ENCODE data around the gene RIIAD1.

The RIIAD1 gene

GRCh38 chr1:151706464-151707415 lies 14.6 kb upstream of the RIIAD1 start:
- H3K27me3 ChIP-seq (ENCODE audit: insufficient read depth, low read depth): peaks cover 33% of the 10 kb centered on the region
- TF ChIP-seq CTCF (conservative IDR thresholded peaks at IDR 0.05; ENCODE audit: low read depth, low read length): no peak
- H3K4me3 ChIP-seq (IDR thresholded peaks at IDR 0.05; ENCODE audit: insufficient read depth, low read depth, low read length): no peak overlapping the region
- H3K36me3 ChIP-seq (ENCODE audit: insufficient read depth): no peaks in the 10 kb centered on the region
- no peak overlapping the region for H3K27ac ChIP-seq
- H3K79me2 ChIP-seq (ENCODE audit: insufficient read depth, low read depth): no peaks in the 10 kb centered on the region
- H3K9ac ChIP-seq: no peak overlapping the region
- H2AFZ ChIP-seq (ENCODE audit: low read depth): no peak overlapping the region
- no peaks in the 10 kb centered on the region for H4K20me1 ChIP-seq (ENCODE audit: insufficient read depth)
- no peaks in the 10 kb centered on the region for H3K4me1 ChIP-seq (ENCODE audit: low read depth, poor library complexity, severe bottlenecking)
- H3K4me2 ChIP-seq: no peak overlapping the region

- H3K4me2 ChIP-seq: no peak overlapping the region
- no peak overlapping the region for H3K27ac ChIP-seq
- H2AFZ ChIP-seq (ENCODE audit: low read depth): no peak overlapping the region
- H4K20me1 ChIP-seq (ENCODE audit: insufficient read depth): no peaks in the 10 kb centered on the region
- H3K4me3 ChIP-seq (IDR thresholded peaks at IDR 0.05; ENCODE audit: insufficient read depth, low read depth, low read length): no peak overlapping the region
- no peak overlapping the region for H3K9ac ChIP-seq
- H3K27me3 ChIP-seq (ENCODE audit: insufficient read depth, low read depth): peaks cover 42% of the 10 kb centered on the region
- H3K36me3 ChIP-seq (ENCODE audit: insufficient read depth): no peaks in the 10 kb centered on the region
- H3K4me1 ChIP-seq (ENCODE audit: low read depth, poor library complexity, severe bottlenecking): no peaks in the 10 kb centered on the region
- no peak for TF ChIP-seq CTCF (conservative IDR thresholded peaks at IDR 0.05; ENCODE audit: low read depth, low read length)
- H3K79me2 ChIP-seq (ENCODE audit: insufficient read depth, low read depth): no peaks in the 10 kb centered on the region
These were observed 13.7 kb upstream of the RIIAD1 start for GRCh38 chr1:151707541-151708065.

GRCh38 chr1:151708891-151709290 lies 12.4 kb upstream of the RIIAD1 start:
- no peak for TF ChIP-seq CTCF (conservative IDR thresholded peaks at IDR 0.05; ENCODE audit: low read depth, low read length)
- H3K79me2 ChIP-seq (ENCODE audit: insufficient read depth, low read depth): no peaks in the 10 kb centered on the region
- no peaks in the 10 kb centered on the region for H3K36me3 ChIP-seq (ENCODE audit: insufficient read depth)
- H3K27ac ChIP-seq: no peak overlapping the region
- no peak overlapping the region for H3K9ac ChIP-seq
- no peaks in the 10 kb centered on the region for H4K20me1 ChIP-seq (ENCODE audit: insufficient read depth)
- peaks cover 55% of the 10 kb centered on the region for H3K27me3 ChIP-seq (ENCODE audit: insufficient read depth, low read depth)
- H2AFZ ChIP-seq (ENCODE audit: low read depth): no peak overlapping the region
- H3K4me3 ChIP-seq (IDR thresholded peaks at IDR 0.05; ENCODE audit: insufficient read depth, low read depth, low read length): no peak overlapping the region
- H3K4me2 ChIP-seq: no peak overlapping the region
- H3K4me1 ChIP-seq (ENCODE audit: low read depth, poor library complexity, severe bottlenecking): no peaks in the 10 kb centered on the region

GRCh38 chr1:151710187-151710840 lies 11.0 kb upstream of the RIIAD1 start:
- no peak overlapping the region for H3K4me2 ChIP-seq
- no peaks in the 10 kb centered on the region for H3K4me1 ChIP-seq (ENCODE audit: low read depth, poor library complexity, severe bottlenecking)
- no peak for TF ChIP-seq CTCF (conservative IDR thresholded peaks at IDR 0.05; ENCODE audit: low read depth, low read length)
- H3K4me3 ChIP-seq (IDR thresholded peaks at IDR 0.05; ENCODE audit: insufficient read depth, low read depth, low read length): no peak overlapping the region
- no peaks in the 10 kb centered on the region for H3K79me2 ChIP-seq (ENCODE audit: insufficient read depth, low read depth)
- H3K36me3 ChIP-seq (ENCODE audit: insufficient read depth): no peaks in the 10 kb centered on the region
- H2AFZ ChIP-seq (ENCODE audit: low read depth): no peak overlapping the region
- H3K27ac ChIP-seq: no peak overlapping the region
- no peaks in the 10 kb centered on the region for H4K20me1 ChIP-seq (ENCODE audit: insufficient read depth)
- H3K9ac ChIP-seq: no peak overlapping the region
- H3K27me3 ChIP-seq (ENCODE audit: insufficient read depth, low read depth): peaks cover 69% of the 10 kb centered on the region
